ENCODE results near the gene OR2A14. TPM values are rescaled to one million over a fixed set of nuclear protein-coding genes. Genes with fewer than 3 reads are reported as not detected.

Gene OR2A14
- total RNA-seq = not detected

GRCh38 chr7:144122876-144123275 lies at the start of gene OR2A14:
Gene OR2A14 (plus strand): TSS chr7:144123176. CDS start chr7:144129113, 5,937 bp downstream.
- no peak within 1 kb of the TSS for H3K4me3 Mint-ChIP-seq
- H3K27ac Mint-ChIP-seq = no peak within 1 kb of the TSS
- no peak for ATAC-seq (replicated peaks)
- no peaks in the 10 kb centered on the region for H3K9me3 Mint-ChIP-seq
- H3K27me3 Mint-ChIP-seq = peaks cover 10% of the 10 kb centered on the region
- H3K4me1 Mint-ChIP-seq = no peaks in the 10 kb centered on the region
- no peaks in the 10 kb centered on the region for H3K36me3 Mint-ChIP-seq (ENCODE audit: low read depth)

- Mint-ChIP-seq H3K4me3 (no peak overlapping the region), H3K36me3 (ENCODE audit: low read depth) (no peaks in the 10 kb centered on the region)
- no peak for ATAC-seq (replicated peaks)
Observed at GRCh38 chr7:144074374-144074773, 48.6 kb upstream of the OR2A14 start.

GRCh38 chr7:144085978-144086377 lies 37.0 kb upstream of the OR2A14 start, which contains the start of gene OR2A12:
Gene OR2A12 (plus strand): TSS chr7:144086278. CDS start chr7:144095108, 8,830 bp downstream.
- Mint-ChIP-seq H3K4me3 (no peak within 1 kb of the TSS), H3K27me3 (peaks cover 4% of the 10 kb centered on the region), H3K36me3 (ENCODE audit: low read depth) (no peaks in the 10 kb centered on the region), H3K9me3 (no peaks in the 10 kb centered on the region), H3K4me1 (no peaks in the 10 kb centered on the region), H3K27ac (no peak within 1 kb of the TSS)
- no peak for ATAC-seq (replicated peaks)

More at GRCh38 chr7:144074374-144074773, 48.6 kb upstream of the OR2A14 start:
- no peak overlapping the region for H3K27ac Mint-ChIP-seq
- peaks cover 20% of the 10 kb centered on the region for H3K27me3 Mint-ChIP-seq
- H3K4me1 Mint-ChIP-seq = no peaks in the 10 kb centered on the region
- no peaks in the 10 kb centered on the region for H3K9me3 Mint-ChIP-seq

- Mint-ChIP-seq H3K27ac (no peak overlapping the region), H3K9me3 (no peaks in the 10 kb centered on the region), H3K27me3 (peaks cover 4% of the 10 kb centered on the region), H3K4me3 (no peak overlapping the region), H3K36me3 (ENCODE audit: low read depth) (no peaks in the 10 kb centered on the region), H3K4me1 (no peaks in the 10 kb centered on the region)
- ATAC-seq (replicated peaks) = no peak
Observed at GRCh38 chr7:144086730-144087129, 36.2 kb upstream of the OR2A14 start.

- no peaks in the 10 kb centered on the region for H3K9me3 Mint-ChIP-seq
- peaks cover 4% of the 10 kb centered on the region for H3K27me3 Mint-ChIP-seq
- H3K27ac Mint-ChIP-seq = no peak overlapping the region
- H3K36me3 Mint-ChIP-seq (ENCODE audit: low read depth) = no peaks in the 10 kb centered on the region
- no peak overlapping the region for H3K4me3 Mint-ChIP-seq
- H3K4me1 Mint-ChIP-seq = no peaks in the 10 kb centered on the region
- ATAC-seq (replicated peaks) = no peak
Observed at GRCh38 chr7:144087230-144087629, 35.7 kb upstream of the OR2A14 start.

- Mint-ChIP-seq H3K36me3 (ENCODE audit: low read depth) (no peaks in the 10 kb centered on the region), H3K27me3 (peaks cover 4% of the 10 kb centered on the region), H3K4me1 (no peaks in the 10 kb centered on the region), H3K4me3 (no peak overlapping the region), H3K27ac (no peak overlapping the region), H3K9me3 (no peaks in the 10 kb centered on the region)
- ATAC-seq (replicated peaks) = no peak
Observed at GRCh38 chr7:144090667-144091066, 32.3 kb upstream of the OR2A14 start.

GRCh38 chr7:144098776-144099175 lies 24.2 kb upstream of the OR2A14 start:
- H3K27me3 Mint-ChIP-seq = peaks cover 15% of the 10 kb centered on the region
- H3K4me1 Mint-ChIP-seq = no peaks in the 10 kb centered on the region
- peaks cover 3% of the 10 kb centered on the region for H3K9me3 Mint-ChIP-seq
- ATAC-seq (replicated peaks) = no peak
- no peak overlapping the region for H3K4me3 Mint-ChIP-seq
- H3K27ac Mint-ChIP-seq = no peak overlapping the region
- no peaks in the 10 kb centered on the region for H3K36me3 Mint-ChIP-seq (ENCODE audit: low read depth)

- Mint-ChIP-seq H3K4me3 (no peak overlapping the region), H3K27ac (no peak overlapping the region), H3K27me3 (peaks cover 16% of the 10 kb centered on the region), H3K9me3 (peaks cover 3% of the 10 kb centered on the region), H3K4me1 (no peaks in the 10 kb centered on the region), H3K36me3 (ENCODE audit: low read depth) (no peaks in the 10 kb centered on the region)
- ATAC-seq (replicated peaks) = no peak
Observed at GRCh38 chr7:144100607-144101006, 22.4 kb upstream of the OR2A14 start.

GRCh38 chr7:144102041-144102440 lies 20.9 kb upstream of the OR2A14 start:
- no peaks in the 10 kb centered on the region for H3K4me1 Mint-ChIP-seq
- no peak for ATAC-seq (replicated peaks)
- no peak overlapping the region for H3K27ac Mint-ChIP-seq
- no peaks in the 10 kb centered on the region for H3K36me3 Mint-ChIP-seq (ENCODE audit: low read depth)
- H3K27me3 Mint-ChIP-seq = peaks cover 11% of the 10 kb centered on the region
- H3K9me3 Mint-ChIP-seq = no peaks in the 10 kb centered on the region
- H3K4me3 Mint-ChIP-seq = no peak overlapping the region

- H3K4me3 Mint-ChIP-seq = no peak overlapping the region
- H3K27ac Mint-ChIP-seq = no peak overlapping the region
- H3K4me1 Mint-ChIP-seq = no peaks in the 10 kb centered on the region
- H3K27me3 Mint-ChIP-seq = peaks cover 14% of the 10 kb centered on the region
- ATAC-seq (replicated peaks) = no peak
- H3K9me3 Mint-ChIP-seq = no peaks in the 10 kb centered on the region
- H3K36me3 Mint-ChIP-seq (ENCODE audit: low read depth) = no peaks in the 10 kb centered on the region
Observed at GRCh38 chr7:144105211-144105610, 17.8 kb upstream of the OR2A14 start.

GRCh38 chr7:144109283-144109682 lies 13.7 kb upstream of the OR2A14 start, which contains the start of gene OR2A2:
Gene OR2A2 (plus strand): TSS chr7:144109583. CDS start chr7:144109583, 0 bp downstream.
- no peaks in the 10 kb centered on the region for H3K36me3 Mint-ChIP-seq (ENCODE audit: low read depth)
- H3K4me1 Mint-ChIP-seq = no peaks in the 10 kb centered on the region
- no peak for ATAC-seq (replicated peaks)
- peaks cover 5% of the 10 kb centered on the region for H3K27me3 Mint-ChIP-seq
- no peaks in the 10 kb centered on the region for H3K9me3 Mint-ChIP-seq
- H3K27ac Mint-ChIP-seq = no peak within 1 kb of the TSS
- H3K4me3 Mint-ChIP-seq = no peak within 1 kb of the TSS

GRCh38 chr7:144110272-144110671 lies 12.7 kb upstream of the OR2A14 start:
- Mint-ChIP-seq H3K9me3 (no peaks in the 10 kb centered on the region), H3K4me3 (no peak overlapping the region), H3K36me3 (ENCODE audit: low read depth) (no peaks in the 10 kb centered on the region), H3K27me3 (peaks cover 5% of the 10 kb centered on the region), H3K4me1 (no peaks in the 10 kb centered on the region), H3K27ac (no peak overlapping the region)
- ATAC-seq (replicated peaks) = no peak

GRCh38 chr7:144113651-144114050 lies 9.3 kb upstream of the OR2A14 start:
- H3K36me3 Mint-ChIP-seq (ENCODE audit: low read depth) = no peaks in the 10 kb centered on the region
- ATAC-seq (replicated peaks) = no peak
- H3K4me1 Mint-ChIP-seq = no peaks in the 10 kb centered on the region
- H3K27ac Mint-ChIP-seq = no peak overlapping the region
- no peak overlapping the region for H3K4me3 Mint-ChIP-seq
- peaks cover 4% of the 10 kb centered on the region for H3K27me3 Mint-ChIP-seq
- H3K9me3 Mint-ChIP-seq = no peaks in the 10 kb centered on the region

- no peaks in the 10 kb centered on the region for H3K9me3 Mint-ChIP-seq
- no peak overlapping the region for H3K4me3 Mint-ChIP-seq
- no peaks in the 10 kb centered on the region for H3K4me1 Mint-ChIP-seq
- no peak overlapping the region for H3K27ac Mint-ChIP-seq
- no peaks in the 10 kb centered on the region for H3K36me3 Mint-ChIP-seq (ENCODE audit: low read depth)
- H3K27me3 Mint-ChIP-seq = peaks cover 10% of the 10 kb centered on the region
- no peak for ATAC-seq (replicated peaks)
Observed at GRCh38 chr7:144118341-144118740, 4.6 kb upstream of the OR2A14 start.

GRCh38 chr7:144127714-144128334 lies 4.8 kb downstream of the OR2A14 start:
- H3K4me1 Mint-ChIP-seq = no peaks in the 10 kb centered on the region
- peak; percentile 99 for ATAC-seq (replicated peaks)

More at GRCh38 chr7:144127714-144128334, 4.8 kb downstream of the OR2A14 start:
- Mint-ChIP-seq H3K4me3 (no peak overlapping the region), H3K9me3 (no peaks in the 10 kb centered on the region), H3K27me3 (no peaks in the 10 kb centered on the region), H3K27ac (no peak overlapping the region), H3K36me3 (ENCODE audit: low read depth) (no peaks in the 10 kb centered on the region)
